ENCODE results near the gene UNC50.

DNA sequence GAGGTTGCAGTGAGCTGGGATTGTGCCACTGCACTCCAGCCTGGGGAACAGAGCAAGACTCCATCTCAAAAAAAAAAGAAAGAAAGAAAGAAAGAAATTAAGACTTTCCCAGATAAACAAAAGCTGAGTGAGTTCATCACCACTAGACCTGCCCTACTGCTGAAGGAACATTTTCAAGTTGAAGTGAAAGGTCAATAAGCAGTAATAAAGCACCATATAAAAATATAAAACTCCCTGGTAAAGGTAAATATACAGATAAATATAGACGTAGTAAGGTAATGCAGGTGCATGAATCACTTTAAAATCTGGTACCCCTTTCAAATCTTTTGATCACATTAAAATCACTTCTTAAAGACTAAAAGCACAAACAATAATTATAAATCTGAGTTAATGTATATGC is 42.6 kb downstream of the UNC50 start:
- TF ChIP-seq EP300 (conservative IDR thresholded peaks at IDR 0.05; ENCODE audit: poor library complexity, severe bottlenecking) = no peak
- TF ChIP-seq, protein P1, sequence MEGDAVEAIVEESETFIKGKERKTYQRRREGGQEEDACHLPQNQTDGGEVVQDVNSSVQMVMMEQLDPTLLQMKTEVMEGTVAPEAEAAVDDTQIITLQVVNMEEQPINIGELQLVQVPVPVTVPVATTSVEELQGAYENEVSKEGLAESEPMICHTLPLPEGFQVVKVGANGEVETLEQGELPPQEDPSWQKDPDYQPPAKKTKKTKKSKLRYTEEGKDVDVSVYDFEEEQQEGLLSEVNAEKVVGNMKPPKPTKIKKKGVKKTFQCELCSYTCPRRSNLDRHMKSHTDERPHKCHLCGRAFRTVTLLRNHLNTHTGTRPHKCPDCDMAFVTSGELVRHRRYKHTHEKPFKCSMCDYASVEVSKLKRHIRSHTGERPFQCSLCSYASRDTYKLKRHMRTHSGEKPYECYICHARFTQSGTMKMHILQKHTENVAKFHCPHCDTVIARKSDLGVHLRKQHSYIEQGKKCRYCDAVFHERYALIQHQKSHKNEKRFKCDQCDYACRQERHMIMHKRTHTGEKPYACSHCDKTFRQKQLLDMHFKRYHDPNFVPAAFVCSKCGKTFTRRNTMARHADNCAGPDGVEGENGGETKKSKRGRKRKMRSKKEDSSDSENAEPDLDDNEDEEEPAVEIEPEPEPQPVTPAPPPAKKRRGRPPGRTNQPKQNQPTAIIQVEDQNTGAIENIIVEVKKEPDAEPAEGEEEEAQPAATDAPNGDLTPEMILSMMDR (IDR thresholded peaks at IDR 0.05; ENCODE audit: poor library complexity, severe bottlenecking) = no peak
- TF ChIP-seq, protein P2, sequence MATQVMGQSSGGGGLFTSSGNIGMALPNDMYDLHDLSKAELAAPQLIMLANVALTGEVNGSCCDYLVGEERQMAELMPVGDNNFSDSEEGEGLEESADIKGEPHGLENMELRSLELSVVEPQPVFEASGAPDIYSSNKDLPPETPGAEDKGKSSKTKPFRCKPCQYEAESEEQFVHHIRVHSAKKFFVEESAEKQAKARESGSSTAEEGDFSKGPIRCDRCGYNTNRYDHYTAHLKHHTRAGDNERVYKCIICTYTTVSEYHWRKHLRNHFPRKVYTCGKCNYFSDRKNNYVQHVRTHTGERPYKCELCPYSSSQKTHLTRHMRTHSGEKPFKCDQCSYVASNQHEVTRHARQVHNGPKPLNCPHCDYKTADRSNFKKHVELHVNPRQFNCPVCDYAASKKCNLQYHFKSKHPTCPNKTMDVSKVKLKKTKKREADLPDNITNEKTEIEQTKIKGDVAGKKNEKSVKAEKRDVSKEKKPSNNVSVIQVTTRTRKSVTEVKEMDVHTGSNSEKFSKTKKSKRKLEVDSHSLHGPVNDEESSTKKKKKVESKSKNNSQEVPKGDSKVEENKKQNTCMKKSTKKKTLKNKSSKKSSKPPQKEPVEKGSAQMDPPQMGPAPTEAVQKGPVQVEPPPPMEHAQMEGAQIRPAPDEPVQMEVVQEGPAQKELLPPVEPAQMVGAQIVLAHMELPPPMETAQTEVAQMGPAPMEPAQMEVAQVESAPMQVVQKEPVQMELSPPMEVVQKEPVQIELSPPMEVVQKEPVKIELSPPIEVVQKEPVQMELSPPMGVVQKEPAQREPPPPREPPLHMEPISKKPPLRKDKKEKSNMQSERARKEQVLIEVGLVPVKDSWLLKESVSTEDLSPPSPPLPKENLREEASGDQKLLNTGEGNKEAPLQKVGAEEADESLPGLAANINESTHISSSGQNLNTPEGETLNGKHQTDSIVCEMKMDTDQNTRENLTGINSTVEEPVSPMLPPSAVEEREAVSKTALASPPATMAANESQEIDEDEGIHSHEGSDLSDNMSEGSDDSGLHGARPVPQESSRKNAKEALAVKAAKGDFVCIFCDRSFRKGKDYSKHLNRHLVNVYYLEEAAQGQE (IDR thresholded peaks at IDR 0.05; ENCODE audit: borderline replicate concordance) = no peak
- TF ChIP-seq TAF1 (IDR thresholded peaks at IDR 0.05; ENCODE audit: low read depth) = no peak
- TF ChIP-seq POLR2AphosphoS5 (IDR thresholded peaks at IDR 0.05) = no peak

Measured in neural cell (in vitro differentiated cells).